GM12801 (cell line): ENCODE results near the gene USP15.

Experiments used
- CTCF ChIP-seq: IDR thresholded peaks from one replicate; pipeline ENCODE4 v1.5.1; 2011; ENCODE audit warnings: control low read depth; ENCODE audit not compliant: insufficient read length; ENCODE audit errors: extremely low read depth

USP15 gene

GRCh38 chr12:62258231-62258630 is 2.0 kb upstream of the USP15 start:
- TF ChIP-seq CTCF, result no peak

DNA sequence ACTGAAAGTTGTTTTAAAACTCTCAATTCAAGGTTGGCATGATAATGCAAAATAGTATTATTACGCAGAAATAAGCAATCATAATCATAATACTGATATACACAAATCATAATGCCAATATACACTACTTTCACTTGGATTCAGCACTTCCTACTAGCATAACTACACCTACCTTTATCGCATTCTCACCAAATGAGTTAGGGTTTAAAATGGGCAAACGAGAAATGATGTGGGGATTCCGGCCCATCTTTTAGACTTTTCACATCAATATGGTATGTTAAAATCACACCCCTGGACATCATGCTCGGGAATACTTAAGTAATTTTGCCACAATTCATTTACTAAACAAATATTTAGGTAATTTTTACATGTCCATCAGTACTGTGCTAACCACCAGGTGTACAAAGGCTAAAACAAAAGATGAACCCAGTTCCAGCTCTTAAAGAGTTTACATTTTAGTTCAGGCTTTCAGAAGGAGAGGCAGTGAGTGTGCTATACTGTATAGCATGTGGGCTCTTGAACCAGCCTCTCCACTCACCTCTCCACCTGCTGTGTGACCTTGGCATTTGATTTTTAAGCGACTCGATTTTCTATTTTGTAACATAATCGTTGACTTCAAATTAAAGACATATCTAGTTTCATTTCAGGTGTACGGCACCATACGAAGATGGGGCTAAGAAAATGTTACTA is 1.1 kb upstream of the USP15 start:
- TF ChIP-seq CTCF, result no peak

DNA sequence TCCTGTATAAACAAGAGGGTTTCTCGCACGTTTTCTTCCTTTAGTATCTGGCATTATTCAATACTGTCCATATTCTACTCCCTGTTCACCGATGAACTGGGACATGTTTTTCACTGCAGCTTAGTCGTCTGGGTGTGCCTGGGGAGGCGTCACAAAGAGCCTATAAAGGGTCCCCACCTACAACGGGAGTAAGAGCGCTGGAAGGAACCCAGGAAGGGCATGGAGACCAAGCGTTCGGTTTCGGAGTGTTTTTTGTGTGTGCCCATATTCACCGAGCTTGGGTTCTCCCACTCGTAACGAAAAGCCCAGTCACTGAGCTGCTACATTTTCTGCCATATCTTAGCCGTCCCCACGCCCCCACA is 592 bp upstream of the USP15 start:
- no peak for TF ChIP-seq CTCF

DNA sequence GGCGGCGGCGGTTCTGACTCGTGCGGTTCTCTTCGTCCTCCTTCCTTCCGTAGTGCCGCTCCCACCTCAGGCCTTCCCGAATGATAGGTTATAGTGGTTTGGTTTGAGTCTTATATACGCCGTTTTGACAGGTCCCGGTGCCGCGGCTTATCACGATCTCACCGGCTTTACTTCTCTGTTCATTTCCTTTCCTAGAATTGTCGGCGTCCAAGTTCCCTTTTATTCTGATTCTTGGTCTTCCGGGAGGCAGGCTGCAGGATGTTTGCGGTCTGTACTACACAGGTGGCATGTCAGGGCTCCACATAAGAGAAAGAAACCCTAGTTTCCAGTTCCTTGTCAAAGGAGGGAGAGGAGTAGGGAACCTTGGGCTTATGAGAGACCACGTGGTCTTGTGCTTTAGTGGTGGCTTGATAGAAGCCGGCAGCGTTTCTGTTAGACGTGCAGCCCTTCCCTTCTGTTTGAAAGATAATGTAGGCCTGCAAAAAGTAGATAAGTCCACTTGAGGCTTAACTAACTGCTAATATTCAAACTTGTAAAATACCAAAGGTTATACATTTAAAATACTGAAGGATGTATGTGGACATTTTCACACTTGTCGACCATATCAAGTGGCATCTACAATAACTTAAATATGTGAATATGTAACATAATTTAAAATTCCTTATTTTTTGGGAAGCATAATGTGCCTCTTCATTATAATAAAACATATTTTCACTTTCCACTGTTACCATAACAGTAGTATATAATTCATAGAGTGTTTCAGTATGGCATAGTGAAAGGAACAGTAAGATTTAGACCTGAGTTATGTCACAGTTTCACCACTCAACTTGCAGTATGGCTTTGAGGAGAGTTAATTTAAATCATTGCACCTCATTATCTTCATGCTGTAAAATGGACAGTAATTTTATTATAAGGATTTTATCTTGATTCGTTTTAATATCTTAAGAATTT is 804 bp downstream of the USP15 start:
- no peak for TF ChIP-seq CTCF

DNA sequence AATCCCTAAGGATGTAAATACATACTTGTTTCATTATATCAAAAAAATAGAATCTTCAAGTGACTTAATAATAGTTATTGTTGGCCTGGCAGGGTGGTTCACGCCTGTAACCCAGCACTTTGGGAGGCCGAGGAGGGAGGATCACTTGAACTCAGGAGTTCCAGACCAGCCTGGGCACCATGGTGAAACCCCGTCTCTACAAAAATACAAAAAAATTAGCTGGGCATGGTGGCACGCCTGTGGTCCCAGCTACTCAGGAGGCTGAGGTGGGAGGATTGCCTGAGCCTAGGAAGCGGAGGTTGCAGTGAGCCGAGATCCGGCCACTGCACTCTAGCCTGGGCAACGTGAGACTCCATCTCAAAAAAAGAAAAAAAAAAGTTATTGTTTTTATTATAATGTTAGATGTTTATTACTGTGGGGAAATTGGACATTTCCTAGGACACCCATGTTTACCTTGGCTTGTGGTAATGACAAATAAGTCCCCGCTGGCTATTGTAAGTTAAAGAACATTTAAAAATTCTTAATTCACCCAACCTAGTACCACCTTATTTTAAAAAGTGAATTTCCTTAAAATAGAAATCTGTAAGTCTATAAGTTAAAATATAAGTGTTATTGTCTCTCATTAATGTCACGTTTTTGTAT is 1.8 kb downstream of the USP15 start:
- no peak for TF ChIP-seq CTCF

DNA sequence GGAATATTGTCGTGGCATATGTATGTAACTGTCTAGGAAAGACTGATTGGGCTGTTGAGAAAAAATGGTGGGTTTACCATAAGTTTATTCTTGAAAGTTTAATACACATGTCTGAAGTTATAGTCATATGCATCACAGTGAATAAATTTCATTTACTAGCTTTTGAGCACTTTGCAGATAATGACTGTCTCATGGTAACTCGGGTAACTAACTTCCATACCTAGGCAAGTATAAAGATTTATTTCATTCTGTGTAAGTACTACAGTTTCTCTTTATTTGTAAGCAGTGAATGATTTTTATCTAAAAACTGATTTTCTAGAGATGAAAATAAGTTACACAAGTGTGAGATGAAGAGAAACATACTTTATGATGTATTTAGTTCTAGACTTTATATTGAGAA is 3.0 kb downstream of the USP15 start:
- no peak for TF ChIP-seq CTCF

- no peak for TF ChIP-seq CTCF
Observed at GRCh38 chr12:62263966-62264365, 3.8 kb downstream of the USP15 start.
